Measurements from ENCODE around the gene SNX30. TPM values are rescaled to one million over a fixed set of nuclear protein-coding genes. Genes with fewer than 3 reads are reported as not detected.
"Not testable (repeated sequence)": the region's sequence is repeated elsewhere in the genome, so short reads cannot be mapped to it uniquely, and the experiment has no call there.

Gene SNX30
- total RNA-seq: 10 to 100 TPM in 7 of 8 experiments, 1 to 10 TPM in 1; 9.8 to 22.5 (median 19.9) TPM

GRCh38 chr9:112750016-112750763 lies at the start of gene SNX30:
Gene SNX30, plus strand, starts transcription at chr9:112750760. Its CDS starts 242 bp downstream, at chr9:112751002.
- in situ Hi-C loops (cut with MboI; ENCODE audit: low pct_unique_long_range_greater_than_20kb in 2 of 9, low sequenced_read_pairs in 9 of 9, unreplicated experiment in 9 of 9): no loop called here
- WGBS, 10 experiments: 8 to 38% (median 10%) methylated on average over 2 to 16 of the region's 49 CpGs; no CpG with 5 or more reads in 2 of the 10 experiments
- ATAC-seq (replicated peaks in 6 of 8): peak; percentile 77 to 89 (median 84)
- Histone ChIP-seq H3K27ac (peak within 1 kb of the TSS; percentile 73 to 86), H3K4me1 (replicated peaks in 1 of 2) (peaks cover 9 to 11% of the 10 kb centered on the region in 2 donors), H3K4me3 (peak within 1 kb of the TSS; percentile 59 to 84 (median 83))

- in situ Hi-C loops (cut with MboI; ENCODE audit: low pct_unique_long_range_greater_than_20kb in 2 of 9, low sequenced_read_pairs in 9 of 9, unreplicated experiment in 9 of 9): loop anchor here in 5 of 9 experiments (25.0 kb wide), 2 partner anchors 91 to 616 kb away; no protein-coding TSS in a partner anchor
- 60 to 100% (median 83%) methylated on average over 1 to 2 of the region's 2 CpGs; no CpG with 5 or more reads in 4 of the 10 experiments for WGBS, 10 experiments
- H3K27ac ChIP-seq: no peak overlapping the region
- H3K4me1 ChIP-seq (replicated peaks in 1 of 2): no peaks in the 10 kb centered on the region
- H3K4me3 ChIP-seq: no peak overlapping the region
- no peak for ATAC-seq (replicated peaks in 6 of 8)
Observed at GRCh38 chr9:112703304-112703703, 47.3 kb upstream of the SNX30 start.

- H3K4me3 ChIP-seq: no peak overlapping the region
- 43 to 74% (median 60%) methylated on average over 2 to 6 of the region's 6 CpGs; no CpG with 5 or more reads in 1 of the 10 experiments for WGBS, 10 experiments
- in situ Hi-C loops (cut with MboI; ENCODE audit: low pct_unique_long_range_greater_than_20kb in 2 of 9, low sequenced_read_pairs in 9 of 9, unreplicated experiment in 9 of 9): loop anchor here in 5 of 9 experiments (25.0 kb wide), 2 partner anchors 94 to 619 kb away; no protein-coding TSS in a partner anchor
- H3K27ac ChIP-seq: no peak overlapping the region
- no peaks in the 10 kb centered on the region for H3K4me1 ChIP-seq (replicated peaks in 1 of 2)
- ATAC-seq (replicated peaks in 6 of 8): peak; percentile 21 to 93 (median 80)
Observed at GRCh38 chr9:112705768-112706427, 44.7 kb upstream of the SNX30 start.

GRCh38 chr9:112711050-112711689 lies 39.4 kb upstream of the SNX30 start:
- ATAC-seq (replicated peaks in 6 of 8): peak in 5 of 8 experiments; percentile 38 to 83 (median 67)
- no peak overlapping the region for H3K4me3 ChIP-seq
- H3K4me1 ChIP-seq (replicated peaks in 1 of 2): no peaks in the 10 kb centered on the region
- 54 to 82% (median 71%) methylated on average over 2 to 7 of the region's 7 CpGs for WGBS, 10 experiments
- no peak overlapping the region for H3K27ac ChIP-seq
- in situ Hi-C loops (cut with MboI; ENCODE audit: low pct_unique_long_range_greater_than_20kb in 2 of 9, low sequenced_read_pairs in 9 of 9, unreplicated experiment in 9 of 9): loop anchor here in 5 of 9 experiments (25.0 kb wide), 2 partner anchors 99 to 624 kb away; no protein-coding TSS in a partner anchor

- H3K4me3 ChIP-seq: no peak overlapping the region
- H3K27ac ChIP-seq: no peak overlapping the region
- 74 to 98% (median 95%) methylated on average over 2 to 3 of the region's 3 CpGs; no CpG with 5 or more reads in 1 of the 10 experiments for WGBS, 10 experiments
- no peak for ATAC-seq (replicated peaks in 6 of 8)
- H3K4me1 ChIP-seq (replicated peaks in 1 of 2): peaks cover 4 to 6% of the 10 kb centered on the region in 2 donors
- in situ Hi-C loops (cut with MboI; ENCODE audit: low pct_unique_long_range_greater_than_20kb in 2 of 9, low sequenced_read_pairs in 9 of 9, unreplicated experiment in 9 of 9): loop anchor here in 5 of 9 experiments (25.0 kb wide), 2 partner anchors 100 to 625 kb away; no protein-coding TSS in a partner anchor
Observed at GRCh38 chr9:112712678-112713077, 37.9 kb upstream of the SNX30 start.

- H3K4me3 ChIP-seq: peak within 1 kb of the TSS; percentile 72 to 96 (median 74)
- ATAC-seq (replicated peaks in 6 of 8): peak; percentile 96 to 98 (median 97)
- WGBS, 10 experiments: 1 to 19% (median 3%) methylated on average over 2 to 15 of the region's 51 CpGs; no CpG with 5 or more reads in 3 of the 10 experiments
- peak within 1 kb of the TSS; percentile 65 to 79 for H3K27ac ChIP-seq
- H3K4me1 ChIP-seq (replicated peaks in 1 of 2): peaks cover 4 to 6% of the 10 kb centered on the region in 2 donors
- in situ Hi-C loops (cut with MboI; ENCODE audit: low pct_unique_long_range_greater_than_20kb in 2 of 9, low sequenced_read_pairs in 9 of 9, unreplicated experiment in 9 of 9): loop anchor here in 5 of 9 experiments (25.0 kb wide), 2 partner anchors 105 to 630 kb away; no protein-coding TSS in a partner anchor
Observed at GRCh38 chr9:112717661-112718331, 32.8 kb upstream of the SNX30 start, which contains the start of gene INIP. Gene INIP, minus strand, starts transcription at chr9:112718117. Its CDS starts 1,632 bp downstream, at chr9:112716485.

GRCh38 chr9:112719241-112719691 lies 31.3 kb upstream of the SNX30 start:
- ATAC-seq (replicated peaks in 6 of 8): no peak
- 27 to 100% (median 85%) methylated on average over 1 of the region's 1 CpG; no CpG with 5 or more reads in 2 of the 10 experiments for WGBS, 10 experiments
- Histone ChIP-seq H3K4me1 (replicated peaks in 1 of 2) (peaks cover 4 to 6% of the 10 kb centered on the region in 2 donors), H3K4me3 (no peak overlapping the region), H3K27ac (no peak overlapping the region)
- in situ Hi-C loops (cut with MboI; ENCODE audit: low pct_unique_long_range_greater_than_20kb in 2 of 9, low sequenced_read_pairs in 9 of 9, unreplicated experiment in 9 of 9): loop anchor here in 5 of 9 experiments (25.0 kb wide), 2 partner anchors 107 to 632 kb away; no protein-coding TSS in a partner anchor

- in situ Hi-C loops (cut with MboI; ENCODE audit: low pct_unique_long_range_greater_than_20kb in 2 of 9, low sequenced_read_pairs in 9 of 9, unreplicated experiment in 9 of 9): loop anchor here in 5 of 9 experiments (25.0 kb wide), 2 partner anchors 107 to 632 kb away; no protein-coding TSS in a partner anchor
- ATAC-seq (replicated peaks in 6 of 8): no peak
- WGBS, 10 experiments: 0 to 100% (median 75%) methylated on average over 1 to 2 of the region's 2 CpGs
- Histone ChIP-seq H3K27ac (no peak overlapping the region), H3K4me3 (no peak overlapping the region), H3K4me1 (replicated peaks in 1 of 2) (peaks cover 4 to 6% of the 10 kb centered on the region in 2 donors)
Observed at GRCh38 chr9:112719696-112720095, 30.9 kb upstream of the SNX30 start.

GRCh38 chr9:112720113-112720780 lies 30.3 kb upstream of the SNX30 start:
- 75 to 100% (median 88%) methylated on average over 2 to 4 of the region's 4 CpGs for WGBS, 10 experiments
- H3K4me1 ChIP-seq (replicated peaks in 1 of 2): peaks cover 4 to 6% of the 10 kb centered on the region in 2 donors
- in situ Hi-C loops (cut with MboI; ENCODE audit: low pct_unique_long_range_greater_than_20kb in 2 of 9, low sequenced_read_pairs in 9 of 9, unreplicated experiment in 9 of 9): loop anchor here in 5 of 9 experiments (25.0 kb wide), 2 partner anchors 108 to 633 kb away; no protein-coding TSS in a partner anchor
- ATAC-seq (replicated peaks in 6 of 8): no peak
- no peak overlapping the region for H3K4me3 ChIP-seq
- no peak overlapping the region for H3K27ac ChIP-seq

GRCh38 chr9:112722749-112723148 lies 27.8 kb upstream of the SNX30 start:
- H3K4me1 ChIP-seq (replicated peaks in 1 of 2); H3K4me3 ChIP-seq; H3K27ac ChIP-seq; ATAC-seq (replicated peaks in 6 of 8): not testable (repeated sequence)
- 71 to 100% (median 88%) methylated on average over 1 to 3 of the region's 3 CpGs; no CpG with 5 or more reads in 2 of the 10 experiments for WGBS, 10 experiments
- in situ Hi-C loops (cut with MboI; ENCODE audit: low pct_unique_long_range_greater_than_20kb in 2 of 9, low sequenced_read_pairs in 9 of 9, unreplicated experiment in 9 of 9): loop anchor here in 5 of 9 experiments (25.0 kb wide), 2 partner anchors 110 to 635 kb away; no protein-coding TSS in a partner anchor

GRCh38 chr9:112725961-112726360 lies 24.6 kb upstream of the SNX30 start:
- no peak overlapping the region for H3K4me3 ChIP-seq
- in situ Hi-C loops (cut with MboI; ENCODE audit: low pct_unique_long_range_greater_than_20kb in 2 of 9, low sequenced_read_pairs in 9 of 9, unreplicated experiment in 9 of 9): no loop called here
- H3K27ac ChIP-seq: no peak overlapping the region
- no peaks in the 10 kb centered on the region for H3K4me1 ChIP-seq (replicated peaks in 1 of 2)
- ATAC-seq (replicated peaks in 6 of 8): no peak
- WGBS, 10 experiments: 50 to 100% (median 78%) methylated on average over 1 to 3 of the region's 3 CpGs
